NCI-H82 (cell line): ENCODE results near the gene IRF2BP1.

Experiments used
- DNase-seq: peaks from one replicate; lab custom pipeline; 2025; lab: John Stamatoyannopoulos, UW

Gene IRF2BP1

GRCh38 chr19:45863335-45863839 lies 22.6 kb downstream of the IRF2BP1 start:
- DNase-seq: no peak

GRCh38 chr19:45862564-45863334 lies 23.2 kb downstream of the IRF2BP1 start, which contains the start of gene SYMPK:
SYMPK (minus strand) TSS chr19:45863147; CDS start chr19:45854495, 8,652 bp downstream.
- DNase-seq: peak; percentile 99

GRCh38 chr19:45862271-45862563 lies 23.7 kb downstream of the IRF2BP1 start:
- no peak for DNase-seq

- no peak for DNase-seq
Measured at GRCh38 chr19:45860359-45861259, 25.3 kb downstream of the IRF2BP1 start.

- DNase-seq: no peak
Measured at GRCh38 chr19:45854167-45854778, 31.7 kb downstream of the IRF2BP1 start.

- DNase-seq: no peak
Measured at GRCh38 chr19:45852983-45853382, 33.0 kb downstream of the IRF2BP1 start.

GRCh38 chr19:45852145-45852750 lies 33.7 kb downstream of the IRF2BP1 start:
- no peak for DNase-seq

GRCh38 chr19:45848922-45849321 lies 37.0 kb downstream of the IRF2BP1 start:
- DNase-seq: no peak

- no peak for DNase-seq
Measured at GRCh38 chr19:45847663-45848062, 38.3 kb downstream of the IRF2BP1 start.

GRCh38 chr19:45842198-45842597 lies 43.7 kb downstream of the IRF2BP1 start:
- DNase-seq: no peak

- DNase-seq: no peak
Measured at GRCh38 chr19:45834970-45835369, 51.0 kb downstream of the IRF2BP1 start.
